Adrenal gland (tissue), 12 donors: Measurements from ENCODE around the gene ARHGAP22. TPM values are rescaled to one million over a fixed set of nuclear protein-coding genes. Genes with fewer than 3 reads are reported as not detected.
A peak's percentile ranks its signal among the peaks of the same experiment; 100 is the strongest.

Source experiments
- DNase-seq, 7 donors: peaks; one replicate each; pipeline ENCODE4 v3.0.0-alpha.2; 2019 to 2020
- H3K27ac ChIP-seq, 5 donors: fragments of 200-600 bp; sonication (generic) in 4 of 5; 1 replicate in 3 of 5; 2 replicates in 2 of 5; pipeline versions ENCODE4 v1.5.1 to v1.8.0; 2016 to 2020; ENCODE audit warnings: mild to moderate bottlenecking in 1 of 5
- H3K27me3 ChIP-seq: fragments of 200-600 bp; 2 replicates; pipeline ENCODE4 v1.8.0; 2021
- H3K36me3 ChIP-seq, 2 donors: fragments of 200-600 bp; replicated peaks in 1 of 2; 1 replicate in 1 of 2; 2 replicates in 1 of 2; pipeline versions ENCODE4 v1.5.1 to v1.8.0; 2018 to 2022
- H3K4me1 ChIP-seq, 2 donors: fragments of 200-600 bp; replicated peaks in 1 of 2; 1 replicate in 1 of 2; 2 replicates in 1 of 2; pipeline versions ENCODE4 v1.5.1 to v1.8.0; 2018 to 2021
- H3K4me3 ChIP-seq, 4 donors: fragments of 200-600 bp; sonication (generic) in 3 of 4; one replicate each; pipeline ENCODE4 v1.5.1; 2016 to 2018
- H3K9me3 ChIP-seq, 3 donors: fragments of 200-600 bp; sonication (generic) in 1 of 3; replicated peaks in 1 of 3; 1 replicate in 2 of 3; 2 replicates in 1 of 3; pipeline versions ENCODE4 v1.5.1 to v1.8.0; 2016 to 2021
- POLR2A ChIP-seq, 2 donors: fragments of 450-650 bp; IDR thresholded peaks; one replicate each; pipeline ENCODE4 v1.6.1; 2017; ENCODE audit warnings: antibody characterized with exemption in 2 of 2, mild to moderate bottlenecking in 2 of 2, moderate library complexity in 1 of 2
- WGBS, 4 donors: extraction: QIAGEN DNeasy Blood & Tissue Kit in 2 of 4; methylation state at CpG; one replicate each; pipeline versions ENCODE4 v1.1.5 to v1.1.7; 2013 to 2017; 5-methylcytosine and 5-hydroxymethylcytosine counted together
- intact Hi-C, 2 donors: fragments of 100-400 bp; cut with DNase I; formaldehyde crosslinking; loops; one replicate each; pipeline versions ENCODE4 v1.14.1 to v1.15.0; 2022 to 2023
- polyA plus RNA-seq, 3 donors: library from polyadenylated mRNA; stranded (reverse); fragments of 200-250 nt in 2 of 3; fragments of 350-450 nt in 1 of 3; fragmentation: Illumina TruSeq in 1 of 3; extraction: RNeasy Lipid Tissue Mini Kit (QIAGEN cat#74804) in 1 of 3; gene quantifications; one replicate each; pipeline ENCODE4 v1.2.3, GENCODE V29; 2013 to 2014
- total RNA-seq, 9 donors: library from RNA; depleted of rRNA in 4 of 9; stranded (reverse); fragments of >200 nt in 4 of 9; fragments of 120-200 nt in 1 of 9; fragmentation: NEBNext Ultra II Directional in 1 of 9; extraction: Animal tissue kit (Norgen Biotek cat#: 25700) in 1 of 9; gene quantifications; one replicate each; pipeline versions ENCODE4 v1.1.0 to v1.2.4, GENCODE V29; 2013 to 2023
- TF ChIP-seq, protein P1 (sequence below), 6 experiments: fragments of 450-650 bp in 4 of 6; fragments of 200-600 bp in 2 of 6; sonication (generic) in 1 of 6; IDR thresholded peaks; 1 replicate in 5 of 6; 2 replicates in 1 of 6; pipeline versions ENCODE4 v1.5.1 to v1.8.0; 2016 to 2021; ENCODE audit warnings: antibody characterized with exemption in 6 of 6, mild to moderate bottlenecking in 2 of 6, moderate library complexity in 1 of 6
- donor health status: healthy with polysubstance abuse.
- donor health status: Bipolar disorder and iron deficiency.
- donor health status: DM: yes; HTN: yes; CAD: no.
- donor health status: DM: no; HTN: no; CAD: no.
- donor health status: DM: no; HTN: no; CAD: no.
- donor health status: DM: yes; HTN: yes; CAD: no.

The ARHGAP22 gene
- total and polyA plus RNA-seq, 12 donors = 0.91 to 11.6 (median 4.6) TPM

GRCh38 chr10:48623607-48624132, 18.8 kb upstream of the ARHGAP22 start:
- WGBS, 4 donors = 62 to 70% (median 68%) methylated on average over 5 of the region's 5 CpGs
- no peak overlapping the region for H3K4me3 ChIP-seq
- H3K27me3 ChIP-seq = no peaks in the 10 kb centered on the region
- H3K27ac ChIP-seq = peak overlapping the region in 1 of 5 donors; percentile 41
- intact Hi-C loops = no loop called here
- H3K4me1 ChIP-seq = no peaks in the 10 kb centered on the region
- no peaks in the 10 kb centered on the region for H3K9me3 ChIP-seq
- no peak for DNase-seq
- no peak for TF ChIP-seq POLR2A (IDR thresholded peaks at IDR 0.05)
- TF ChIP-seq, protein P1, sequence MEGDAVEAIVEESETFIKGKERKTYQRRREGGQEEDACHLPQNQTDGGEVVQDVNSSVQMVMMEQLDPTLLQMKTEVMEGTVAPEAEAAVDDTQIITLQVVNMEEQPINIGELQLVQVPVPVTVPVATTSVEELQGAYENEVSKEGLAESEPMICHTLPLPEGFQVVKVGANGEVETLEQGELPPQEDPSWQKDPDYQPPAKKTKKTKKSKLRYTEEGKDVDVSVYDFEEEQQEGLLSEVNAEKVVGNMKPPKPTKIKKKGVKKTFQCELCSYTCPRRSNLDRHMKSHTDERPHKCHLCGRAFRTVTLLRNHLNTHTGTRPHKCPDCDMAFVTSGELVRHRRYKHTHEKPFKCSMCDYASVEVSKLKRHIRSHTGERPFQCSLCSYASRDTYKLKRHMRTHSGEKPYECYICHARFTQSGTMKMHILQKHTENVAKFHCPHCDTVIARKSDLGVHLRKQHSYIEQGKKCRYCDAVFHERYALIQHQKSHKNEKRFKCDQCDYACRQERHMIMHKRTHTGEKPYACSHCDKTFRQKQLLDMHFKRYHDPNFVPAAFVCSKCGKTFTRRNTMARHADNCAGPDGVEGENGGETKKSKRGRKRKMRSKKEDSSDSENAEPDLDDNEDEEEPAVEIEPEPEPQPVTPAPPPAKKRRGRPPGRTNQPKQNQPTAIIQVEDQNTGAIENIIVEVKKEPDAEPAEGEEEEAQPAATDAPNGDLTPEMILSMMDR (IDR thresholded peaks at IDR 0.05) = no peak
- no peaks in the 10 kb centered on the region for H3K36me3 ChIP-seq

DNA sequence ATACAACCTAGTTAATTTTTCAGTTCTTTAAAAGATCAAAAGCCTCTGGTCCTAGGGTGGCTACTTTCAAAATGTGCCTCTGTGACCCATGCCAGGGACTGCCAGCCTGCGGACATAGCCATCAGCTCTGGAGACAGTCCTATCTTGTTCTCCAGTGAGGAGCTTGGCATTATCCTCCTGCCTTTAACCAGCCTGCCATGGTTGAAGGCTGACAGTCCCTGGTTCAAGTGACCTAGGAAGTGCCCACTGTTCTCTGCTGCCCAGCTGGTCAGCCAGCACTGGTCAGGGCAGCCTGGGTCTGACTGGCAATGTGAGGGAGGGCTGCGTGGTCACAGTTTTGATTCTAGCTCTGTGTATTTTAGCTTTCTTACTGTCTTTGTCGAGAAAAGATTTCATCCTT, 18.1 kb upstream of the ARHGAP22 start:
- DNase-seq = no peak
- TF ChIP-seq POLR2A (IDR thresholded peaks at IDR 0.05) = no peak
- TF ChIP-seq, protein P1 (IDR thresholded peaks at IDR 0.05) = no peak
- no peaks in the 10 kb centered on the region for H3K4me1 ChIP-seq
- no peaks in the 10 kb centered on the region for H3K9me3 ChIP-seq
- no peaks in the 10 kb centered on the region for H3K36me3 ChIP-seq
- no peaks in the 10 kb centered on the region for H3K27me3 ChIP-seq
- intact Hi-C loops = no loop called here
- WGBS, 4 donors = 89 to 91% (median 90%) methylated on average over 3 of the region's 3 CpGs
- peak overlapping the region in 1 of 5 donors; percentile 41 for H3K27ac ChIP-seq
- no peak overlapping the region for H3K4me3 ChIP-seq

DNA sequence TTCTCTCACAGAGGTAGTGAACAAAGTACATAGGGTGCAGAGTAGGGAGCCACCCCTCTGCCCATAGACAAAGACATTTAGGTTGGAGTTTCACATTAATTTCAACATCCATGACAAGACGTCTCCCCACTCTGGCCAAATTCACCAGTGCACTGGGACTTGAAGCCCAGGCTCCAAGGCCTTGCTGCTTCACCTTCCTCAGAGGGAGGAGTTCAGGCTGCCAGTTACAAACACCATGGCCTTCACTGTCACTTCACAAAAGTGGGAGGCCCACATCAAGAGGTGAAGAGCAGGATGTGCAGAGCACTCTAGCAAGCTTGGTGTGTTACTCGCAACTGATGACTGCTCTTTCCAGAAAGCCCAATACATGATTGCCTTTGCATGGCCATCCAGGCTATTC, 15.8 kb upstream of the ARHGAP22 start:
- Histone ChIP-seq H3K4me1 (no peaks in the 10 kb centered on the region), H3K9me3 (no peaks in the 10 kb centered on the region), H3K4me3 (no peak overlapping the region), H3K36me3 (no peaks in the 10 kb centered on the region), H3K27me3 (no peaks in the 10 kb centered on the region), H3K27ac (no peak overlapping the region)
- 78 to 91% (median 85%) methylated on average over 2 of the region's 2 CpGs for WGBS, 4 donors
- TF ChIP-seq POLR2A (IDR thresholded peaks at IDR 0.05) = no peak
- TF ChIP-seq, protein P1 (IDR thresholded peaks at IDR 0.05) = no peak
- DNase-seq = no peak
- intact Hi-C loops = no loop called here

DNA sequence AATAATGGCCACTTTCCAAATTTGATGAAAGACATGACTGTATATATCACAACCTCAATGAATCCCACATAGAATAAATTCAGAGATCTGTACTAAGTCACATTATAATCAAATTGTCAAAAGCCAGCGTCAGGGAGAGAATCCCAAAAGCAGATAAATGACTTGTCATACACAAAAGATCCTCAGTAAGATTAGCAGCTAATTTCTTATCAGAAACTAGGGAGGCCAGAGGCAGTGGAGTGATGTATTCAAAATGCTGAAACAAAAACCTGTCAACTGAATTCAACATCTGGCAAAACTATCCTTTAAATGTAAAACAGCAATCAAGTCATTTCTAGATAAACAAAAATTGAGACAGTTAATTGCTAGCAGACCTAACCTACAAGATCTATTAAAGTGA, 11.6 kb upstream of the ARHGAP22 start:
- no peak for TF ChIP-seq POLR2A (IDR thresholded peaks at IDR 0.05)
- TF ChIP-seq, protein P1 (IDR thresholded peaks at IDR 0.05) = no peak
- H3K4me1 ChIP-seq = no peaks in the 10 kb centered on the region
- intact Hi-C loops = no loop called here
- no peaks in the 10 kb centered on the region for H3K27me3 ChIP-seq
- no peak overlapping the region for H3K27ac ChIP-seq
- no peak for DNase-seq
- WGBS, 4 donors = 43 to 72% (median 65%) methylated on average over 1 of the region's 1 CpG
- no peak overlapping the region for H3K4me3 ChIP-seq
- H3K36me3 ChIP-seq = no peaks in the 10 kb centered on the region
- no peaks in the 10 kb centered on the region for H3K9me3 ChIP-seq
